ENCODE data around the gene KCNJ15.

DNA sequence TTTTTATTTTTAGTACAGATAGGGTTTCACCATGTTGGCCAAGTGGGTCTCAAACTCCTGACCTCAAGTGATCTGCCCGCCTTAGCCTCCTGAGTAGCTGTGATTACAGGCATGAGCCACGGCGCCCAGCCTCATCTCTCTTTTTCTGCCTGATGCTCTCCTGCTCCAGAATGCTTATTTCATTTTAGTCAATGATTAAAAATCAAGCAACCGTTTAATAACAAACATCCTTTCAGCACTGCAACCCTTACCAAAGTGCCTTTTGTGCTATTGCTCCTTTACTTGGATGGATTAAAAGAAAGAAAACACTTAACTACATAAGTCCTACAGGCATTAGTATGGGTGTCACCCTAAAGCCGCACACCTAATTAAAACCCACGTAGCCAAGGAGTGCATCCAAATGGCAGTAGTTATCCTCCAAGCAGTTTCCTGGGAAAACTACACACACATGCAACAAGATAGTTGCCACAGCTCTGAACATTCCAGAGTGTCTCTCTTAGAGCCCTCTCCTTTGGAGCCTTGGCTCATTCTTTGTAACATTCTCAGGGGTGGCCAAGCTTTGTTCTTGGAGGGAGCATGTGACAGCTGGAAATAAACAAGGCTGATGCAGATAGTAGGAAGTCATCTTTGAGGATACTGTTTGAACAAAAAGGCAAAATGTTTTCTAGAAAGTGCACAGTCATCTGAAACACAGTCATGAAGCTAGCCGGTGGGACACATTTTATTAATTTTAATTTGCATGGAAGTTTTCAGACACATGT is 51.2 kb downstream of the KCNJ15 start:
- TF ChIP-seq, protein P1, sequence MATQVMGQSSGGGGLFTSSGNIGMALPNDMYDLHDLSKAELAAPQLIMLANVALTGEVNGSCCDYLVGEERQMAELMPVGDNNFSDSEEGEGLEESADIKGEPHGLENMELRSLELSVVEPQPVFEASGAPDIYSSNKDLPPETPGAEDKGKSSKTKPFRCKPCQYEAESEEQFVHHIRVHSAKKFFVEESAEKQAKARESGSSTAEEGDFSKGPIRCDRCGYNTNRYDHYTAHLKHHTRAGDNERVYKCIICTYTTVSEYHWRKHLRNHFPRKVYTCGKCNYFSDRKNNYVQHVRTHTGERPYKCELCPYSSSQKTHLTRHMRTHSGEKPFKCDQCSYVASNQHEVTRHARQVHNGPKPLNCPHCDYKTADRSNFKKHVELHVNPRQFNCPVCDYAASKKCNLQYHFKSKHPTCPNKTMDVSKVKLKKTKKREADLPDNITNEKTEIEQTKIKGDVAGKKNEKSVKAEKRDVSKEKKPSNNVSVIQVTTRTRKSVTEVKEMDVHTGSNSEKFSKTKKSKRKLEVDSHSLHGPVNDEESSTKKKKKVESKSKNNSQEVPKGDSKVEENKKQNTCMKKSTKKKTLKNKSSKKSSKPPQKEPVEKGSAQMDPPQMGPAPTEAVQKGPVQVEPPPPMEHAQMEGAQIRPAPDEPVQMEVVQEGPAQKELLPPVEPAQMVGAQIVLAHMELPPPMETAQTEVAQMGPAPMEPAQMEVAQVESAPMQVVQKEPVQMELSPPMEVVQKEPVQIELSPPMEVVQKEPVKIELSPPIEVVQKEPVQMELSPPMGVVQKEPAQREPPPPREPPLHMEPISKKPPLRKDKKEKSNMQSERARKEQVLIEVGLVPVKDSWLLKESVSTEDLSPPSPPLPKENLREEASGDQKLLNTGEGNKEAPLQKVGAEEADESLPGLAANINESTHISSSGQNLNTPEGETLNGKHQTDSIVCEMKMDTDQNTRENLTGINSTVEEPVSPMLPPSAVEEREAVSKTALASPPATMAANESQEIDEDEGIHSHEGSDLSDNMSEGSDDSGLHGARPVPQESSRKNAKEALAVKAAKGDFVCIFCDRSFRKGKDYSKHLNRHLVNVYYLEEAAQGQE (IDR thresholded peaks at IDR 0.05), result no peak
- no peak for TF ChIP-seq RAD21 (conservative IDR thresholded peaks at IDR 0.05 in 1 of 2, IDR thresholded peaks at IDR 0.05 in 1 of 2)
- no peak for TF ChIP-seq ZFP36 (IDR thresholded peaks at IDR 0.05; ENCODE audit: borderline replicate concordance, partially characterized antibody)
- no peak for TF ChIP-seq MYC (IDR thresholded peaks at IDR 0.05; ENCODE audit: borderline replicate concordance, low read length)
- no peak for TF ChIP-seq ESRRA (IDR thresholded peaks at IDR 0.05; ENCODE audit: borderline replicate concordance, low read length)
- TF ChIP-seq, protein P2, sequence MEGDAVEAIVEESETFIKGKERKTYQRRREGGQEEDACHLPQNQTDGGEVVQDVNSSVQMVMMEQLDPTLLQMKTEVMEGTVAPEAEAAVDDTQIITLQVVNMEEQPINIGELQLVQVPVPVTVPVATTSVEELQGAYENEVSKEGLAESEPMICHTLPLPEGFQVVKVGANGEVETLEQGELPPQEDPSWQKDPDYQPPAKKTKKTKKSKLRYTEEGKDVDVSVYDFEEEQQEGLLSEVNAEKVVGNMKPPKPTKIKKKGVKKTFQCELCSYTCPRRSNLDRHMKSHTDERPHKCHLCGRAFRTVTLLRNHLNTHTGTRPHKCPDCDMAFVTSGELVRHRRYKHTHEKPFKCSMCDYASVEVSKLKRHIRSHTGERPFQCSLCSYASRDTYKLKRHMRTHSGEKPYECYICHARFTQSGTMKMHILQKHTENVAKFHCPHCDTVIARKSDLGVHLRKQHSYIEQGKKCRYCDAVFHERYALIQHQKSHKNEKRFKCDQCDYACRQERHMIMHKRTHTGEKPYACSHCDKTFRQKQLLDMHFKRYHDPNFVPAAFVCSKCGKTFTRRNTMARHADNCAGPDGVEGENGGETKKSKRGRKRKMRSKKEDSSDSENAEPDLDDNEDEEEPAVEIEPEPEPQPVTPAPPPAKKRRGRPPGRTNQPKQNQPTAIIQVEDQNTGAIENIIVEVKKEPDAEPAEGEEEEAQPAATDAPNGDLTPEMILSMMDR (IDR thresholded peaks at IDR 0.05), result no peak
- no peak for TF ChIP-seq EP300 (IDR thresholded peaks at IDR 0.05)
- TF ChIP-seq FOSL2 (IDR thresholded peaks at IDR 0.05), result no peak
- no peak for TF ChIP-seq FOSL2 (CRISPR knock-in tag; IDR thresholded peaks at IDR 0.05)
- no peak for TF ChIP-seq KDM1A (IDR thresholded peaks at IDR 0.05; ENCODE audit: low read depth)
